Adrenal gland (tissue), 12 donors: Measurements from ENCODE around the gene CDYL. TPM values are rescaled to one million over a fixed set of nuclear protein-coding genes. Genes with fewer than 3 reads are reported as not detected.

Experiments
- DNase-seq, 7 donors: peaks; one replicate each; pipeline ENCODE4 v3.0.0-alpha.2; 2019 to 2020
- H3K27ac ChIP-seq, 5 donors: fragments of 200-600 bp; sonication (generic) in 4 of 5; 1 replicate in 3 of 5; 2 replicates in 2 of 5; pipeline versions ENCODE4 v1.5.1 to v1.8.0; 2016 to 2020; ENCODE audit warnings: mild to moderate bottlenecking in 1 of 5
- H3K27me3 ChIP-seq: fragments of 200-600 bp; 2 replicates; pipeline ENCODE4 v1.8.0; 2021
- H3K36me3 ChIP-seq, 2 donors: fragments of 200-600 bp; replicated peaks in 1 of 2; 1 replicate in 1 of 2; 2 replicates in 1 of 2; pipeline versions ENCODE4 v1.5.1 to v1.8.0; 2018 to 2022
- H3K4me1 ChIP-seq, 2 donors: fragments of 200-600 bp; replicated peaks in 1 of 2; 1 replicate in 1 of 2; 2 replicates in 1 of 2; pipeline versions ENCODE4 v1.5.1 to v1.8.0; 2018 to 2021
- H3K4me3 ChIP-seq, 4 donors: fragments of 200-600 bp; sonication (generic) in 3 of 4; one replicate each; pipeline ENCODE4 v1.5.1; 2016 to 2018
- H3K9me3 ChIP-seq, 3 donors: fragments of 200-600 bp; sonication (generic) in 1 of 3; replicated peaks in 1 of 3; 1 replicate in 2 of 3; 2 replicates in 1 of 3; pipeline versions ENCODE4 v1.5.1 to v1.8.0; 2016 to 2021
- CTCF ChIP-seq, 6 experiments: fragments of 450-650 bp in 4 of 6; fragments of 200-600 bp in 2 of 6; sonication (generic) in 1 of 6; IDR thresholded peaks; 1 replicate in 5 of 6; 2 replicates in 1 of 6; pipeline versions ENCODE4 v1.5.1 to v1.8.0; 2016 to 2021; ENCODE audit warnings: antibody characterized with exemption in 6 of 6, mild to moderate bottlenecking in 2 of 6, moderate library complexity in 1 of 6
- POLR2A ChIP-seq, 2 donors: fragments of 450-650 bp; IDR thresholded peaks; one replicate each; pipeline ENCODE4 v1.6.1; 2017; ENCODE audit warnings: antibody characterized with exemption in 2 of 2, mild to moderate bottlenecking in 2 of 2, moderate library complexity in 1 of 2
- WGBS, 4 donors: extraction: QIAGEN DNeasy Blood & Tissue Kit in 2 of 4; methylation state at CpG; one replicate each; pipeline versions ENCODE4 v1.1.5 to v1.1.7; 2013 to 2017; 5-methylcytosine and 5-hydroxymethylcytosine counted together
- intact Hi-C, 2 donors: fragments of 100-400 bp; cut with DNase I; formaldehyde crosslinking; loops; one replicate each; pipeline versions ENCODE4 v1.14.1 to v1.15.0; 2022 to 2023
- polyA plus RNA-seq, 3 donors: library from polyadenylated mRNA; stranded (reverse); fragments of 200-250 nt in 2 of 3; fragments of 350-450 nt in 1 of 3; fragmentation: Illumina TruSeq in 1 of 3; extraction: RNeasy Lipid Tissue Mini Kit (QIAGEN cat#74804) in 1 of 3; gene quantifications; one replicate each; pipeline ENCODE4 v1.2.3, GENCODE V29; 2013 to 2014
- total RNA-seq, 9 donors: library from RNA; depleted of rRNA in 4 of 9; stranded (reverse); fragments of >200 nt in 4 of 9; fragments of 120-200 nt in 1 of 9; fragmentation: NEBNext Ultra II Directional in 1 of 9; extraction: Animal tissue kit (Norgen Biotek cat#: 25700) in 1 of 9; gene quantifications; one replicate each; pipeline versions ENCODE4 v1.1.0 to v1.2.4, GENCODE V29; 2013 to 2023
- donor health status: healthy with polysubstance abuse.
- donor health status: Bipolar disorder and iron deficiency.
- donor health status: DM: yes; HTN: yes; CAD: no.
- donor health status: DM: no; HTN: no; CAD: no.
- donor health status: DM: no; HTN: no; CAD: no.
- donor health status: DM: yes; HTN: yes; CAD: no.

CDYL gene
- total and polyA plus RNA-seq, 12 donors, result 3.3 to 47.1 (median 24.8) TPM

- Histone ChIP-seq H3K4me3 (no peak overlapping the region), H3K9me3 (no peaks in the 10 kb centered on the region), H3K27ac (no peak overlapping the region), H3K36me3 (no peaks in the 10 kb centered on the region), H3K4me1 (no peaks in the 10 kb centered on the region), H3K27me3 (no peaks in the 10 kb centered on the region)
- intact Hi-C loops, result no loop called here
- WGBS, 4 donors, result 79 to 87% (median 84%) methylated on average over 18 to 22 of the region's 22 CpGs
- DNase-seq, result peak in 1 of 7 donors; percentile 34
- TF ChIP-seq POLR2A (IDR thresholded peaks at IDR 0.05), result no peak
- no peak for TF ChIP-seq CTCF (IDR thresholded peaks at IDR 0.05)
These were observed 188.7 kb downstream of the CDYL start for GRCh38 chr6:4964675-4965561.

- intact Hi-C loops, result no loop called here
- DNase-seq, result peak in 1 of 7 donors; percentile 7
- Histone ChIP-seq H3K4me3 (no peak overlapping the region), H3K27ac (no peak overlapping the region), H3K27me3 (no peaks in the 10 kb centered on the region), H3K4me1 (no peaks in the 10 kb centered on the region), H3K9me3 (no peaks in the 10 kb centered on the region), H3K36me3 (no peaks in the 10 kb centered on the region)
- TF ChIP-seq CTCF (IDR thresholded peaks at IDR 0.05), result no peak
- no peak for TF ChIP-seq POLR2A (IDR thresholded peaks at IDR 0.05)
- 84 to 86% (median 85%) methylated on average over 8 of the region's 8 CpGs for WGBS, 4 donors
These were observed 189.6 kb downstream of the CDYL start for GRCh38 chr6:4965562-4966389.

GRCh38 chr6:4967301-4968030 is 191.3 kb downstream of the CDYL start:
- DNase-seq, result peak in 1 of 7 donors; percentile 14
- Histone ChIP-seq H3K27ac (no peak overlapping the region), H3K27me3 (no peaks in the 10 kb centered on the region), H3K4me3 (no peak overlapping the region), H3K9me3 (no peaks in the 10 kb centered on the region), H3K36me3 (no peaks in the 10 kb centered on the region), H3K4me1 (no peaks in the 10 kb centered on the region)
- WGBS, 4 donors, result 82 to 86% (median 85%) methylated on average over 5 of the region's 5 CpGs
- TF ChIP-seq CTCF (IDR thresholded peaks at IDR 0.05), result no peak
- no peak for TF ChIP-seq POLR2A (IDR thresholded peaks at IDR 0.05)
- intact Hi-C loops, result no loop called here
